Liver (tissue), 3 donors: ENCODE results near the gene LAMB1.

Source experiments
- CTCF ChIP-seq: fragments of 150-350 bp; IDR thresholded peaks from 2 replicates; pipeline ENCODE4 v1.5.1; 2017; ENCODE audit warnings: improper control_type of control experiment, low read depth, low read length; ENCODE audit not compliant: missing input control
- HNF4A ChIP-seq, 2 donors: conservative IDR thresholded peaks; 2 replicates each; pipeline ENCODE4 v1.6.1; 2016; ENCODE audit warnings: antibody characterized with exemption in 2 of 2, mild to moderate bottlenecking in 2 of 2
- JUND ChIP-seq, 2 donors: IDR thresholded peaks; 2 replicates each; pipeline ENCODE4 v1.6.1; 2016; ENCODE audit warnings: antibody characterized with exemption in 2 of 2
- MAX ChIP-seq: IDR thresholded peaks from 2 replicates; pipeline ENCODE4 v1.6.1; 2016; ENCODE audit warnings: antibody characterized with exemption
- NR2F2 ChIP-seq: IDR thresholded peaks from 2 replicates; pipeline ENCODE4 v1.6.1; 2016; ENCODE audit warnings: antibody characterized with exemption
- RAD21 ChIP-seq, 2 donors: IDR thresholded peaks; 2 replicates each; pipeline ENCODE4 v1.6.1; 2016; ENCODE audit warnings: antibody characterized with exemption in 2 of 2, mild to moderate bottlenecking in 2 of 2
- REST ChIP-seq: IDR thresholded peaks from 2 replicates; pipeline ENCODE4 v1.6.1; 2016; ENCODE audit warnings: antibody characterized with exemption, mild to moderate bottlenecking
- RXRA ChIP-seq, 2 donors: IDR thresholded peaks; 2 replicates each; pipeline ENCODE4 v1.6.1; 2017 to 2018; ENCODE audit warnings: antibody characterized with exemption in 2 of 2, mild to moderate bottlenecking in 1 of 2
- SP1 ChIP-seq: IDR thresholded peaks from 2 replicates; pipeline ENCODE4 v1.6.1; 2018; ENCODE audit warnings: antibody characterized with exemption, mild to moderate bottlenecking
- TAF1 ChIP-seq: conservative IDR thresholded peaks from 2 replicates; pipeline ENCODE4 v1.6.1; 2016; ENCODE audit warnings: antibody characterized with exemption, mild to moderate bottlenecking
- YY1 ChIP-seq: IDR thresholded peaks from 2 replicates; pipeline ENCODE4 v1.6.1; 2016; ENCODE audit warnings: antibody characterized with exemption, mild to moderate bottlenecking
- donor health status: healthy.
- donor health status: healthy.

GRCh38 chr7:108002726-108003598 is at the start of gene LAMB1:
- TF ChIP-seq CTCF = no peak
- TF ChIP-seq RAD21 (IDR thresholded peaks at IDR 0.05) = no peak
- no peak for TF ChIP-seq REST
- no peak for TF ChIP-seq TAF1
- TF ChIP-seq SP1 = no peak
- TF ChIP-seq MAX = no peak
- no peak for TF ChIP-seq NR2F2
- no peak for TF ChIP-seq HNF4A (conservative IDR thresholded peaks at IDR 0.05)
- no peak for TF ChIP-seq JUND (IDR thresholded peaks at IDR 0.05)
- TF ChIP-seq YY1 = no peak
- no peak for TF ChIP-seq RXRA (IDR thresholded peaks at IDR 0.05)
